GM18505 (cell line): ENCODE measurements around the gene SPATS2.
"Not testable (repeated sequence)": the region's sequence is repeated elsewhere in the genome, so short reads cannot be mapped to it uniquely, and the experiment has no call there.

Experiments
- ATAC-seq: cut with Tn5 transposase; IDR thresholded peaks from one replicate; pipeline ENCODE4 v1.9.1; 2021; ENCODE audit not compliant: unreplicated experiment
- POLR2A ChIP-seq: IDR thresholded peaks from 4 replicates; pipeline ENCODE4 v1.6.1; 2011; ENCODE audit warnings: borderline replicate concordance; ENCODE audit not compliant: insufficient read depth, insufficient read length; ENCODE audit errors: extremely low read depth

SPATS2 gene

GRCh38 chr12:49493900-49494299 is 126.6 kb downstream of the SPATS2 start:
- TF ChIP-seq POLR2A = no peak
- no peak for ATAC-seq

- no peak for TF ChIP-seq POLR2A
- ATAC-seq = no peak
Observed at GRCh38 chr12:49496417-49497360, 129.4 kb downstream of the SPATS2 start.

GRCh38 chr12:49501895-49502294 is 134.6 kb downstream of the SPATS2 start:
- no peak for ATAC-seq
- TF ChIP-seq POLR2A = no peak

- TF ChIP-seq POLR2A = no peak
- ATAC-seq = no peak
Observed at GRCh38 chr12:49502590-49502989, 135.3 kb downstream of the SPATS2 start.

- ATAC-seq = no peak
Observed at GRCh38 chr12:49503674-49504180, 136.5 kb downstream of the SPATS2 start.

GRCh38 chr12:49505672-49506071 is 138.4 kb downstream of the SPATS2 start:
- no peak for TF ChIP-seq POLR2A
- no peak for ATAC-seq

More at GRCh38 chr12:49503674-49504180, 136.5 kb downstream of the SPATS2 start:
- no peak for TF ChIP-seq POLR2A

GRCh38 chr12:49507139-49507538 is 139.9 kb downstream of the SPATS2 start:
- TF ChIP-seq POLR2A = no peak
- no peak for ATAC-seq

GRCh38 chr12:49509681-49510080 is 142.4 kb downstream of the SPATS2 start:
- ATAC-seq = not testable (repeated sequence)

- no peak for ATAC-seq
- TF ChIP-seq POLR2A = no peak
Observed at GRCh38 chr12:49511410-49511809, 144.1 kb downstream of the SPATS2 start.

GRCh38 chr12:49512546-49512945 is 145.3 kb downstream of the SPATS2 start:
- ATAC-seq = no peak
- no peak for TF ChIP-seq POLR2A

- no peak for ATAC-seq
- no peak for TF ChIP-seq POLR2A
Observed at GRCh38 chr12:49515266-49515665, 148.0 kb downstream of the SPATS2 start.

GRCh38 chr12:49518914-49519573 is 151.8 kb downstream of the SPATS2 start:
- ATAC-seq = no peak
- no peak for TF ChIP-seq POLR2A

- no peak for ATAC-seq
- TF ChIP-seq POLR2A = no peak
Observed at GRCh38 chr12:49519574-49519936, 152.3 kb downstream of the SPATS2 start.

- no peak for ATAC-seq
- no peak for TF ChIP-seq POLR2A
Observed at GRCh38 chr12:49521389-49521788, 154.1 kb downstream of the SPATS2 start.

GRCh38 chr12:49524660-49525324 is 157.5 kb downstream of the SPATS2 start:
- ATAC-seq = no peak
- no peak for TF ChIP-seq POLR2A
